ENCODE measurements around the gene VOPP1. TPM values are rescaled to one million over a fixed set of nuclear protein-coding genes. Genes with fewer than 3 reads are reported as not detected.

VOPP1 gene
- total and polyA plus RNA-seq, 2 donors (not counting 1 experiment from before 2014, with no cell fraction given) = 52.1 to 70.7 TPM

DNA sequence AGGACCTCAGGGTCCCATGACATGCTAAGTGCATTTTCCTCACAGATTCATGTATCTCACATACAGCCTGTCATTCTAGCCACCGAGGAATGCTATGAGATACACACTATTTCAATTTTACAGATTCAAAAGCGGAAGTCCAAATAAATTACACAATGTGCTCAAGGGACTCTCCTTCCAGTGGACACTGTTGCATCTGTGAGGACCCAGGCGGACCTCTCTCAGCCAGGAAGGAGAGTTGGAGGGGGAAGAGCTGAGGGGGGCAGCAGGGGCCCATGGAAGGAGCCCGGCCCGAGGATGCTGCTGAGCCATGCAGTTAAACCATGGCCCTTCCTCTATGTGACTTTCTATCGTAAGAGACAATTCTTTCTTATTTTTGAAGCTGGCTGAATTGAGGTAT is 93.6 kb downstream of the VOPP1 start:
- TF ChIP-seq EZH2 (IDR thresholded peaks at IDR 0.05; ENCODE audit: low read length, missing control alignments) = no peak
- TF ChIP-seq CTCF (conservative IDR thresholded peaks at IDR 0.05 in 1 of 2, IDR thresholded peaks at IDR 0.05 in 1 of 2; ENCODE audit: low read depth in 1 of 2, low read length in 2 of 2) = no peak
- no peak for DNase-seq (ENCODE audit: low read depth in 2 of 2)
- peaks cover 2% of the 10 kb centered on the region for H3K36me3 ChIP-seq (ENCODE audit: control insufficient read depth, insufficient read depth, low read length)
- H2AFZ ChIP-seq (ENCODE audit: low read length) = no peak overlapping the region
- H3K79me2 ChIP-seq (ENCODE audit: control insufficient read depth, insufficient read depth, low read length) = no peaks in the 10 kb centered on the region
- no peak overlapping the region for H3K4me3 ChIP-seq (replicated peaks in 1 of 4; ENCODE audit: control extremely low read depth in 1 of 4, insufficient read depth in 1 of 4, low read depth in 3 of 4, low read length in 4 of 4)
- H3K9ac ChIP-seq (ENCODE audit: insufficient read depth, low read length) = no peak overlapping the region
- no peaks in the 10 kb centered on the region for H3K27me3 ChIP-seq (ENCODE audit: control insufficient read depth, insufficient read depth, low read length)
- H3K4me1 ChIP-seq (ENCODE audit: control insufficient read depth, extremely low read depth, insufficient read depth, low read length) = peaks cover 20% of the 10 kb centered on the region
- peak overlapping the region; percentile 27 for H3K27ac ChIP-seq (ENCODE audit: insufficient read depth, low read length)
- H3K4me2 ChIP-seq (ENCODE audit: extremely low read depth, insufficient read depth, low read length) = peak overlapping the region; percentile 28
- H3K9me3 ChIP-seq (ENCODE audit: control insufficient read depth, insufficient read depth, low read depth, low read length) = no peaks in the 10 kb centered on the region
- no peaks in the 10 kb centered on the region for H4K20me1 ChIP-seq (ENCODE audit: control insufficient read depth, extremely low read depth, insufficient read depth, low read length)

DNA sequence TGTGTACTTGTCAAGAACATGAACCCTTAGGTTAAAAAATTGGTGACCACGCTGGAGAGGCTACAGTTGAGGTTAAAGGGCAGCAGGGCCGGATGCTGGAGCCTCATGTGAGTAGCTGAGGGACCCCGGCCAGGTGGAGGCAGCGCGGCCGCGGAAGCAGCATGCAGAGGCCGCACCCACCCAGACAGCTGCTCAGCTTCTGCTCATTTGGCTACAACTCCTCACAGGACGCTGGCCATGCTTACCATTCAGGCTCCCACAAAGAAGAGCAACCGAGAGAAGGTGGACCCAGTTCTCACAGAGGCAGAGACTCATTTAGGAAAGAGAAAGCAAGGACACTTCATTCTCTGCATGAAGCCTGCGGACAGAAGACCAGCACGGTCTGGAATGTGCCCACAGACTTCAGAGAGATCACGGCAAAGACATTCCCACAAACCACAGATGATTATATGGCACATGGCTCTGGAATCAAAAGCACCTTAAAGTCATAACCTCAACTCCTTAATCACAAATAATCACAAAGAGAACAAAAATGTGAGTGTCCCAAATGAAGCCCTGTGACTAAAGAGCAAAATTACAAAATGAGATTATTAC is 94.4 kb downstream of the VOPP1 start:
- Histone ChIP-seq H3K27ac (ENCODE audit: insufficient read depth, low read length) (peak overlapping the region; percentile 40), H3K4me2 (ENCODE audit: extremely low read depth, insufficient read depth, low read length) (peak overlapping the region; percentile 28)
- TF ChIP-seq CTCF (conservative IDR thresholded peaks at IDR 0.05 in 1 of 2, IDR thresholded peaks at IDR 0.05 in 1 of 2; ENCODE audit: low read depth in 1 of 2, low read length in 2 of 2) = no peak

GRCh38 chr7:55476852-55477780 is 95.2 kb downstream of the VOPP1 start:
- Histone ChIP-seq H3K9me3 (ENCODE audit: control insufficient read depth, insufficient read depth, low read depth, low read length) (no peaks in the 10 kb centered on the region), H3K4me3 (replicated peaks in 1 of 4; ENCODE audit: control extremely low read depth in 1 of 4, insufficient read depth in 1 of 4, low read depth in 3 of 4, low read length in 4 of 4) (no peak overlapping the region), H3K36me3 (ENCODE audit: control insufficient read depth, insufficient read depth, low read length) (no peaks in the 10 kb centered on the region), H3K27ac (ENCODE audit: insufficient read depth, low read length) (peak overlapping the region; percentile 40), H4K20me1 (ENCODE audit: control insufficient read depth, extremely low read depth, insufficient read depth, low read length) (no peaks in the 10 kb centered on the region), H2AFZ (ENCODE audit: low read length) (no peak overlapping the region), H3K9ac (ENCODE audit: insufficient read depth, low read length) (no peak overlapping the region), H3K79me2 (ENCODE audit: control insufficient read depth, insufficient read depth, low read length) (no peaks in the 10 kb centered on the region), H3K27me3 (ENCODE audit: control insufficient read depth, insufficient read depth, low read length) (no peaks in the 10 kb centered on the region), H3K4me1 (ENCODE audit: control insufficient read depth, extremely low read depth, insufficient read depth, low read length) (peaks cover 20% of the 10 kb centered on the region), H3K4me2 (ENCODE audit: extremely low read depth, insufficient read depth, low read length) (peak overlapping the region; percentile 40)
- DNase-seq (ENCODE audit: low read depth in 2 of 2) = no peak
- TF ChIP-seq CTCF (conservative IDR thresholded peaks at IDR 0.05 in 1 of 2, IDR thresholded peaks at IDR 0.05 in 1 of 2; ENCODE audit: low read depth in 1 of 2, low read length in 2 of 2) (no peak), EZH2 (IDR thresholded peaks at IDR 0.05; ENCODE audit: low read length, missing control alignments) (no peak)

More for the DNA sequence above, 94.4 kb downstream of the VOPP1 start:
- no peaks in the 10 kb centered on the region for H3K9me3 ChIP-seq (ENCODE audit: control insufficient read depth, insufficient read depth, low read depth, low read length)
- H2AFZ ChIP-seq (ENCODE audit: low read length) = no peak overlapping the region
- H3K27me3 ChIP-seq (ENCODE audit: control insufficient read depth, insufficient read depth, low read length) = no peaks in the 10 kb centered on the region
- peak; percentile 70 to 97 for DNase-seq (ENCODE audit: low read depth in 2 of 2)
- H3K36me3 ChIP-seq (ENCODE audit: control insufficient read depth, insufficient read depth, low read length) = peaks cover under 1% of the 10 kb centered on the region
- H3K4me1 ChIP-seq (ENCODE audit: control insufficient read depth, extremely low read depth, insufficient read depth, low read length) = peaks cover 20% of the 10 kb centered on the region
- no peaks in the 10 kb centered on the region for H3K79me2 ChIP-seq (ENCODE audit: control insufficient read depth, insufficient read depth, low read length)
- no peak overlapping the region for H3K4me3 ChIP-seq (replicated peaks in 1 of 4; ENCODE audit: control extremely low read depth in 1 of 4, insufficient read depth in 1 of 4, low read depth in 3 of 4, low read length in 4 of 4)
- H4K20me1 ChIP-seq (ENCODE audit: control insufficient read depth, extremely low read depth, insufficient read depth, low read length) = no peaks in the 10 kb centered on the region
- no peak overlapping the region for H3K9ac ChIP-seq (ENCODE audit: insufficient read depth, low read length)
